Measurements from ENCODE around the gene NAA80. TPM values are rescaled to one million over a fixed set of nuclear protein-coding genes. Genes with fewer than 3 reads are reported as not detected.
A peak's percentile ranks its signal among the peaks of the same experiment; 100 is the strongest.

NAA80 gene
- total RNA-seq, 1 donor from 2014 or later, result 9.4 TPM

- no peaks in the 10 kb centered on the region for H3K9me3 Mint-ChIP-seq (ENCODE audit: low read depth)
- no peak for DNase-seq (ENCODE audit: low spot score, unreplicated experiment)
- no peaks in the 10 kb centered on the region for H3K36me3 Mint-ChIP-seq (ENCODE audit: insufficient read depth)
- H3K4me3 Mint-ChIP-seq (ENCODE audit: low read depth), result no peak overlapping the region
- peaks cover 10% of the 10 kb centered on the region for H3K4me1 Mint-ChIP-seq (ENCODE audit: low read depth)
- no peak overlapping the region for H3K27ac Mint-ChIP-seq
- TF ChIP-seq CTCF (IDR thresholded peaks at IDR 0.05; ENCODE audit: unreplicated experiment), result peak; percentile 16
- H3K27me3 Mint-ChIP-seq, result peaks cover 66% of the 10 kb centered on the region
Measured at GRCh38 chr3:50342813-50343633, 43.8 kb upstream of the NAA80 start.

- no peaks in the 10 kb centered on the region for H3K36me3 Mint-ChIP-seq (ENCODE audit: insufficient read depth)
- H3K9me3 Mint-ChIP-seq (ENCODE audit: low read depth), result no peaks in the 10 kb centered on the region
- H3K4me1 Mint-ChIP-seq (ENCODE audit: low read depth), result peaks cover 7% of the 10 kb centered on the region
- H3K27me3 Mint-ChIP-seq, result peaks cover 66% of the 10 kb centered on the region
- no peak overlapping the region for H3K27ac Mint-ChIP-seq
- no peak for TF ChIP-seq CTCF (IDR thresholded peaks at IDR 0.05; ENCODE audit: unreplicated experiment)
- H3K4me3 Mint-ChIP-seq (ENCODE audit: low read depth), result no peak overlapping the region
- DNase-seq (ENCODE audit: low spot score, unreplicated experiment), result no peak
Measured at GRCh38 chr3:50341996-50342650, 42.9 kb upstream of the NAA80 start.

GRCh38 chr3:50341537-50341936, 42.3 kb upstream of the NAA80 start:
- DNase-seq (ENCODE audit: low spot score, unreplicated experiment), result no peak
- Mint-ChIP-seq H3K9me3 (ENCODE audit: low read depth) (no peaks in the 10 kb centered on the region), H3K36me3 (ENCODE audit: insufficient read depth) (no peaks in the 10 kb centered on the region), H3K27ac (no peak overlapping the region), H3K27me3 (peaks cover 65% of the 10 kb centered on the region), H3K4me1 (ENCODE audit: low read depth) (peaks cover 9% of the 10 kb centered on the region), H3K4me3 (ENCODE audit: low read depth) (no peak overlapping the region)
- no peak for TF ChIP-seq CTCF (IDR thresholded peaks at IDR 0.05; ENCODE audit: unreplicated experiment)

GRCh38 chr3:50340448-50341329, 41.5 kb upstream of the NAA80 start, which contains the start of gene RASSF1:
RASSF1 (minus strand) TSS chr3:50340836; CDS start chr3:50340805, 31 bp downstream.
- Mint-ChIP-seq H3K36me3 (ENCODE audit: insufficient read depth) (no peaks in the 10 kb centered on the region), H3K4me3 (ENCODE audit: low read depth) (peak within 1 kb of the TSS; percentile 93), H3K4me1 (ENCODE audit: low read depth) (peaks cover 15% of the 10 kb centered on the region), H3K27me3 (peaks cover 59% of the 10 kb centered on the region), H3K27ac (no peak within 1 kb of the TSS), H3K9me3 (ENCODE audit: low read depth) (no peaks in the 10 kb centered on the region)
- no peak for TF ChIP-seq CTCF (IDR thresholded peaks at IDR 0.05; ENCODE audit: unreplicated experiment)
- DNase-seq (ENCODE audit: low spot score, unreplicated experiment), result no peak

- no peak for TF ChIP-seq CTCF (IDR thresholded peaks at IDR 0.05; ENCODE audit: unreplicated experiment)
- Mint-ChIP-seq H3K36me3 (ENCODE audit: insufficient read depth) (no peaks in the 10 kb centered on the region), H3K27ac (no peak overlapping the region), H3K4me3 (ENCODE audit: low read depth) (no peak overlapping the region), H3K4me1 (ENCODE audit: low read depth) (peaks cover 15% of the 10 kb centered on the region), H3K9me3 (ENCODE audit: low read depth) (no peaks in the 10 kb centered on the region), H3K27me3 (peaks cover 58% of the 10 kb centered on the region)
- DNase-seq (ENCODE audit: low spot score, unreplicated experiment), result no peak
Measured at GRCh38 chr3:50340147-50340447, 40.9 kb upstream of the NAA80 start.
